GM18508 (cell line): Measurements from ENCODE around the gene MRPL54.

Experiments
- ATAC-seq: cut with Tn5 transposase; IDR thresholded peaks from one replicate; pipeline ENCODE4 v1.9.1; 2021; ENCODE audit warnings: moderate number of reproducible peaks; ENCODE audit not compliant: insufficient read depth, unreplicated experiment

The MRPL54 gene

DNA sequence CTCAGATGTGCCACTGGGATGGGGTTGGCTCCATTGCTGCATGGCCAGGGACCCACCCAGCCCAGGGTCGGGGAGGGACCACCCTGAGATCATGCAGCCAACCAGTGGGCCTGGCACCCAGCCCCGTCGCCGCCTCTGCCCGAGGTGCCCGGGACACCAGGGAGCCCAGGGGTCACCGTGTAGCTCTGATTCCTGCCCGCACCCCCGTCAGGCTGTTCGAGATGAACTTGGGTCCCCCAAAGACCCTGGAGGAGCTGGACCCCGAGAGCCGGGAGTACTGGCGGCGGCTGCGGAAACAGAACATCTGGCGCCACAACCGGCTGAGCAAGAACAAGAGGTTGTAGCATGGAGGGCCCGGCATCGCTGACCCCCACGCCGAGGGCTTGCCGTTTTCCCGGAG is 4.6 kb downstream of the MRPL54 start:
- ATAC-seq: no peak

DNA sequence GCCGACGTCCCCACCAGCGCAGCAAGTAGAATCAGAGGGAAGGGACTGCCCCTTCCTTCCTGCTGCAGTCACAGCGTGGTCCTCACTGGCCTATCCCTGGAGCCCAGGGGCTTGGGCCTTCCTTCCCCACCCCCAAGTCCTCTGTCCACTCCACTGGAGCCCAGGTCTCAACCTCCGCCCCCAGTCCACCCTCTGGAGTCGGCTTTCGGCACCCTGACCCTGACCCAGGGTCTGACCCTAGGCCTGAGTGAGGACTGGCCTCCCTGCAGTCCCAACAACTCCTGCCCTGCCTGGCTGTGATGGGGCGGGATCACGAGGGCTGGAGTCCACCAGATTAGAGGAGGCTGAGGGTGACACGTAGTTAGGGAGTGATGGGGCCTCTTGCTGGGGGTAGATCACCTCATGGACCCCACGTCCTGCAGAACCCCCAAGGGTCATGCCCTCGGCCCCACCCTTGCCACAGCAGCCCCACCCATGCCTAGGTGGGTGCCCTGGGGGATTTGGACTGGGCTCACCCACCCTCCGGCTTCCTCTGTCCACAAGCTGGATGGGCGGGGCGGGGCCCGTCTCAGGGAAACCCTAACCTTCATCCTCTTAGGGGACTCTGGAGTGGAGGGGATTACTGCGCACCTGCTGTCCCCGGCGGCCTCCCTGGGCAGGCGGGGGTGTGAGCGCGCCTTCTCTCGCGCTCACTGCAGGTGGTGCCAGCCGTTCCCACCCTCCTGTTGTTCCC is 5.7 kb downstream of the MRPL54 start:
- ATAC-seq: no peak

GRCh38 chr19:3768748-3769099 is 6.2 kb downstream of the MRPL54 start:
- ATAC-seq: no peak

- ATAC-seq: no peak
Measured at GRCh38 chr19:3769494-3769893, 7.0 kb downstream of the MRPL54 start.

- ATAC-seq: no peak
Measured at GRCh38 chr19:3770136-3770999, 7.9 kb downstream of the MRPL54 start.

- no peak for ATAC-seq
Measured at GRCh38 chr19:3771000-3771905, 8.8 kb downstream of the MRPL54 start.

DNA sequence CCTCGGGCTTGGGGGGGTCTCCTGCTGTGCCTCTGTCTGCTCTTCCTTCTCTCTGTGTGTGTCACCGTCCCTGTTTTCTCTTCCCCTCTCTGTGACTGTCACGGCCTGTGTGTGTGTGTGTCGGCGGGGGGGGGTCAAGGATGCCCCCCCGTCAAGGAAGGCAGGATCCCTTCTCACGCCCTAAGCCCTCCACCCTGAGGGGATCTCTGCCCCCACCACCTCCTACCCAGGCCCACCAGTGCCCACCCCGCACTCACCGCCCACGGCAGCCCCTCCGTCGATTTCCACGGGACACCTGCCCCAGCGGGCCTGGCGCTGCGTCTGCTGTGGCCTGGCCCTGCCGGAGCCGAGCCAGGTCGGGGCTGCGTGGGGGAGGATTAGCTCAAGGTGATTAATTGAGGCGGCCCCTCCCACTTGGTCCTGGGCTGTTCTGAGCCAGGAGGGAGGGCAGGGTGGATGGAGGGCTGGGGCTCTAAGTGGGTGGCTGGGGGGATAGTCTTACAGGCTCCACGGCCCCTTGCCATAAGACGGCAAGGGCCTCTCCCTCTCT is 9.5 kb downstream of the MRPL54 start, which contains the start of gene RAX2:
Gene RAX2 (minus strand): TSS at position 323 of the 550 bp plus-strand sequence. CDS start 486 bp downstream, outside the sequence.
- ATAC-seq: no peak

- ATAC-seq: no peak
Measured at GRCh38 chr19:3773814-3774515, 11.5 kb downstream of the MRPL54 start.

GRCh38 chr19:3774621-3775373 is 12.3 kb downstream of the MRPL54 start:
- no peak for ATAC-seq

DNA sequence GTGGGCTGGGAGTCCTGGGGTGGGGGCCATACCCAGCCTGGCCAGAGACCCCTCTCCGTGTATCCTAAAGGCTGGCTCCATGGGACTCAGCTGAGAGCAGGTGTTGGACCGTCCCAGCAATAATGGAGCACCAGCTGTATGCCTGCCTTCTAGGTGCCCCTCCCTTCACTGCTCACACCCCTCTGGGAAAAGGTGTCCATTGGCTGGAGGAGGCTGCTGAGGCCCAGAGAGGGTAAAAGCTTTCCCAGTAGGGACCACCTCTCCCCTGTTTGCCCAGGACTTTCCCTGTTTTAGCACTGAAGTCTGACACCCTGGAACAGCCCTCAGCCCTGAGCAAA is 12.9 kb downstream of the MRPL54 start:
- ATAC-seq: no peak

DNA sequence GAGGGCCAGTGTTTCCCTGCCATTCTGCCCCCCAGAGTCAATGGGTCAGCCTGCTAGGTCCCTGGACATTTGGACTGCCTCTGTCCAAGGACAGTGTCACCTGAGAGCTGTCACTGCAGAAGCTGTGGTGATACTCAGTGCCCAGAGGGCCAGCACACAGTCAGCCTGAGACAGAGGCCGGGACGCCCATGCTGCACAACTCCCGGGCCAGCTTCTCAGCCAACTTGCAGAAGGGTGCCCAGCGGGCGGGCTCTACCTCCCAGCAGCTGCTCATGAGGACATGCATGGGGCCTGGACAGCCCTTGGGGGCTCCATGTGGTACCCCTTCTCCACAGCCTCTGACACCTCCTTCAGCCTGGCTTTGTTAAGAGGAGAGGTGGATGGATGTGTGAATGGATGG is 13.3 kb downstream of the MRPL54 start:
- no peak for ATAC-seq

GRCh38 chr19:3776479-3777040 is 14.1 kb downstream of the MRPL54 start:
- ATAC-seq: no peak

GRCh38 chr19:3778104-3778867 is 15.8 kb downstream of the MRPL54 start:
- ATAC-seq: no peak

- ATAC-seq: no peak
Measured at GRCh38 chr19:3778899-3779723, 16.6 kb downstream of the MRPL54 start.

GRCh38 chr19:3780786-3781304 is 18.4 kb downstream of the MRPL54 start:
- no peak for ATAC-seq

GRCh38 chr19:3781603-3782002 is 19.1 kb downstream of the MRPL54 start:
- no peak for ATAC-seq

- no peak for ATAC-seq
Measured at GRCh38 chr19:3782330-3782729, 19.8 kb downstream of the MRPL54 start.
